ENCODE results near the gene DGKG.

DGKG gene

DNA sequence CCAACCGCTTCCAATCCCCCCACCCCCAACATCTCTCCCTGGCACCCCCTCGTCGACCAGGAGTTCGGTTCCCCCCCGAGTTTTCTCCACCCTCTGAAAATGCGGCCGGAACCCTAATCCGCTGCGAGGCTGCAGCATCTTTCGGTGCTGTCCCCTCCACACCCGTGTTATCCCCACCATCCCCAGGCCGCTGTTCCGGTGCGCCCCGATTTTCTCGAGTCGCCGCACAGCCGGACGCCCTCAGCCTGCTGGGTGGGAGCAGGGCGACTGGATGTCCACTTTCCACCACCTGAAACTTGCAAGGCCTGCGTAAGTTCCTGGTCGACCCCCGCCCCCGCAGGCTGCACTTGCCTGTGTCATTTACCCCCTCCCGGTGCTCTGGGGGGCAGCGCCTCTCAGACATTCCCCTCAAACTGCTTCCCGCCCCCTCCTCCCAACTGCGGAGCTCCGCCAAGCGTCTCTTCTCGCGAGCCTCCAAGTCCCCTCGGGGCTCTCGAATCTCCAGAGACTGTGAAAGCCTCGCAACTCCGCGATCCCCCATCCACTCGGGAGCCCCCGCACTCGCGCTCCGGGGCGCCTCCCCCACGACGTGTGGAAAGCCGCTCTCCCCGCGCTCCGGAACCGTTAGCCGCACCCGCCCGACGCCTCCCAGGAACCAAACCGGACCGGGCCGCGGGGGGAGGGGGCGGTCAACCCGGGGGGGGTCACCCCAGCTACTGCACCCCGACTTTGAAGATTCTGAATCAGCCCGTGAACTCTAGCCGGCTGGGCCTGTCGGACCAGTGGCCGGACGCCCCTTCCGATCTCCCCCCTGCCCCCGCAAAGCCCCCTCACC lies 253.7 kb downstream of the DGKG start:
- DNase-seq (ENCODE audit: low spot score), result peak; percentile 83

DNA sequence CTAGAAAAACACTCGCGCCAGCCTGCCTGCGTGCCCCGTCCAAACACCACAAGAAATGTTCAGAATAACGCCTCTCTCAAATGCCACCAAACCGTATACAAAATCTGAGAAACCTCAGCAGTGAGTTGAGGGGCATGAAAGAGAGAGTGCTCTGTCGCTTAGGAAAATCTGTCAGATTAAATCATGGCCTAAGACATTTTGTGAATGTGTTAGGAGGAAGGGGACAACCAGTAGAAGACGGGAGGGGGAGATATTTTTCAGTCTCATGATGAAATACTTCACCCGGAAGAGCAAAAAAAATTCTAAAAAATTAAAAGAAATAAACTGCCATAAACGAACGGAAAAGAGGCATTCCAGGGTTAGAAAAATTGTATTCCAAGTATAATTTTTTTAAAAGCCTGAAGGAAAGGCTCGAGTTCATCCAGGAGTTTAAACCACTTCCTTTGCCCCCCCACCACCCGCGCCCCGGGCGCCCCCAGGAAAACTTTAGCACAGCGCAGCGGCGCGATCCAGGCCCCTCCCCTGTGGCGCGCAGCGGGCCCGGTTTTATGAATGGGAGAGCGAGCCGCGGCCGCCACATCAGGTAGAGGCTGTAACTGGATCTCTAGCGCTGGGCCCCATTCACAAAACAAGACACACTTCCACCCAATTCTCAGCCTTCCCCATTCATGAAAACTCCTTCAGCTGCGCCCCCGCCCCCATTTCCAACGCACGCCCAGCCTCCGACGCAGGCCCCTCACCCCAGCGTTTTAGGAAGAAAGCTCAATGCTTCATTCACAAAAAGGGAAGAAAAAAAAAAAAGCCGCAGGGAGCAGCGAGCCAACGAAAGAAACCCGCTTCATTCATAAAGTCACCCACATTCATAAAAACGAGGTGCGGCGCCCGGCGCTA lies 254.6 kb downstream of the DGKG start:
- DNase-seq (ENCODE audit: low spot score), result peak; percentile 87

DNA sequence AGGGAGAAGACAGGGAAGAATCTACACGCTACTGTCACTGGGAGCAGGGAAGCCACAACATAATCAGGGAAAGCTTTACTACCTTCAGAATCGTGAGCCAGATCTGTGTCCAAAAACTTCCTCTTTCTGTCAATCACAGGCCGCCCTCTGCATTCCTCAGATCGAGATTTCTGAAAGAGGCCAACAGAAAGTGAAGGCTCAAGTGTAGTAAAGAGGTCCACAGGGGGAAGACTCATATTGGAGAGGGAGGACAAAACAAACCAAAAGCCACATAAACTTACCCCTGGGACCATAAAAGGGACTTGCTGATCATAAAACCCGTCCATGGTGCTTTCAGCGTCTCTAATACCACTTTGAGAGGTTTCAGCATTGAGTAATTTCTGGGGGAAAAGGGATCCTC lies 256.5 kb downstream of the DGKG start:
- DNase-seq (ENCODE audit: low spot score), result no peak

DNA sequence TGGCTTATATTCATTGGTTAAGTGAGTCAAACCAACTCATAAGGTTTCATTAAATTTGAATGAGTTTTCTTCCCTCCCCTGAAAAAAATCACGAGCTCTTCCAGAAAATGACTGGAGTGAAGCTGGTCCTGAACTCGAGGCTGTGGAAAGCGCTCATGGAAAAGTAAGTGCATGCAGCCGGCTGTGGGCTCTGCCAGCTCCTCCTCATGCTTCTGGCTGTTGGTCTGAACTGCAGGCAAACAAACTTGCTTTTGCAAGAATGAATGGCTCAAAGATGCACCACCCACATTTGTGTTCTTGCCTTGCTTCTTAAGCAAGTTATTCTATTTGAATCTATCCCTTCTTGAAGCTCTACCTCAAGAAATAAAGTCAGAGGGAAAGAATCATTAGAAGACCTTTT lies 259.3 kb downstream of the DGKG start:
- DNase-seq (ENCODE audit: low spot score), result no peak

DNA sequence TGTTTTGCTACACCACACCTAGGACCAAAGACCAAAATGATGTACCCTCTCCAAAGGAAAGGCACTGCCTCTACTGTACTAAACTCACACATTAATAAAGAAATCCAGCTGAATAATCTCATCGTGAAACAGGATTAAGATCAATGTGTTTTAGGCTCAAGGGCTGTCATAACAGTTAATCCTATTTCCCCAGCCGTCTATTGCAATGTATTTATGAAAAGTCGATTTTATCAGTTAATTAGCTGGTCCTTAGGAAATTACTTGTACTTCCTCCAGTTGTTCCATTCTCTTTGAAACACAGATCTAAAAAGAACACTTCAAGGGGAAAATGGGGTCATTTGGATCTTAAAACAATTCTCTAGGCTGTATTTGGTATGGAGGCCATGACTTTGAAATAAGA lies 261.6 kb downstream of the DGKG start:
- DNase-seq (ENCODE audit: low spot score), result no peak

DNA sequence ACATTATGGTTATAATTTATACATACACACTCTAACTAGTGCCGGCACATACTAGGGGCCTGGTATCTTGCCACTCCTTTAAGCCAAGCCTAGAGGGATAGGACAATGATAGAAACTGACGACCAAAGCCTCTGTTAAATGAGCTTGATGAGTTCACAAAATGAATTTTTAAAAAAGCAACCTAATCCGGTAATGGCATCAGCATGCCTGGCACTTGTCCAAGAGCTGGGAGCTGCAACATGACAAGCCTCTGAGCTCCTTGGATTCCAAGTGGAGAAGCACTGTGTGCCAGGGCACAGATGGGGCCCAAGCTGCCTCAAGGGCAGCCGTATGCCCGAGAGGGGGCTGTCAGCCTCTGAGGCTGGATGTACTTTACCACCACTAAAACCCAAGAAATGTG lies 262.9 kb downstream of the DGKG start:
- DNase-seq (ENCODE audit: low spot score), result no peak

DNA sequence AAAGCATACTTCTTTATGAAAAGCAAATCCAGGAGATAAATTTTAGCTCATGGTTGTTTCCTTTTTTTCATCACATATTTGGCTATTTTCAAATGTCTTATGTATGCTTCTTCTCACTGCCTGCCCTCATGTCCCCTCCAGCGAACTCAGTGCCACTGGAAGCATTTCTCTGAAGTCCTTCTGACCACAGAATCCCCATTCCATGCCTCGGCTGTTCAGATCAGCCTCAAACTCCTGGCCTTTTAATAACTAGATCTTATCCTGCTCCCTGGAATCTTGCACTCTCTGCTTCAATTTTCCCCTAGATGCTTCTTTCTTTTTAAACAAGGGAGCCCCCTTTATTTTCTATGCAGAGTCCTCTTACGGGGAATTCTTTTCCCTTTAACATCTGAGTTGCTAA lies 263.3 kb downstream of the DGKG start:
- no peak for DNase-seq (ENCODE audit: low spot score)

DNA sequence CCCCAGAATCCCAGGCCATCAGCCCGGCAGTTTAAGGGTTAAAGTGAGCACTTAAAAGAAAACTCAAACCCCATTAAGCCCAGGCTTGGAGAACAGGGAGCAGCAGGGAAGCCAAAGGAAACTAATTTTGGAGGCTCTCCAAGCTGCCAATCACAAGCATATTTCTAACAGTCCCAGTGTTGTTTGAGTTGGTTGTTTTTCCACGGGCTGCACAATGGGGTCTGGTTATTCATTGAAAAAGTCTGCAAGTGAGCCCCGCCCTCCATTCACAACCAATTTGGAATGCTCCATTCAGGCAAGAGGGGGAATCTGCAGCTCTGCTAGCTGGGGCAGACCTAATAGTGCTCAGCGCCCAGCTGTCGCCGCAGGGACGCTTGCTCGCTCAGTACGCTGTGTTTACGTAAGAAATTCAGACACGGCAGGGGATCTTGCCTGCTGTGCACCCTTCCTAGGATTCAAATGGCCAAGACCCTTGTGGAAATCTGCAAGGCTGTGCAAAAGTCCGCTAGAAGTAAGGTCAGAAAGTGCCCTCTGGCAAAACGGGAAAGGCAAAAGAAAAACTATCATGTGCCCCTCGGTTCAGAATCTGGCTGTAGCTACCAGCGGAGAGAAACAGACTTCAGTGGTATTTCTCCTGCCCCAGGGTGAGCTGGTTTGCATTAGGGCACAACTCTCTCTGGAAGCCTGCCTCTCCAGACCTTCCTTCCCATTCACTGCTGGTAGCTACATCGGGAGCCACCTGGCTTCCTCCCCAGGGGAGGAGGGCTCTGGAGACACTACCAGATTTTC lies 264.2 kb downstream of the DGKG start:
- peak; percentile 88 for DNase-seq (ENCODE audit: low spot score)

DNA sequence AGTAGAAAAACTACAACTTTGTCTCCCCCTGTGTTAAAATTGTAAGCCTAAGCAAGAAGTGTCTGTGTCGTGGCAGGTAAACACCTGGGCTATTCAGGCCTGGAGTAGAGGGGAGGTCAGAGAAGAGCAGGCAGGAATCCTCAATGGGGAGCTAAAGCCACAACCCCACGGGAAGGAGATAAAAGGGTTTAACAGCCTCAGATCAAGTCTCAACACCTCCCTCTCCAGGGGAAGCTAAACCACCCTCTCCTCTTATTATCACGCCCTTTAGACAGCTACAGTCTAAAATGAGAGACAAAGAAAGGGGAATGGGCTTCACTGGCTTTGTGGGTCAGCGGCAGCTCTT lies 264.7 kb downstream of the DGKG start:
- no peak for DNase-seq (ENCODE audit: low spot score)

Data from ecto neural progenitor cell (in vitro differentiated cells).